Caco-2 (cell line): ENCODE data around the gene FIBCD1. TPM values are rescaled to one million over a fixed set of nuclear protein-coding genes. Genes with fewer than 3 reads are reported as not detected.

ENCODE experiments used
- BruUV-seq: library from RNA; stranded (reverse); fragments of 400-500 nt; replicated peaks from 2 replicates; lab custom pipeline; 2021; lab: Mats Ljungman, UMichigan
- CTCF ChIA-PET: fragments of 300-600 bp; sonication (Branson Sonifier 250); formaldehyde crosslinking; loops from one replicate; lab custom pipeline; 2022; ENCODE audit warnings: antibody characterized with exemption; lab: Charles Lee
- POLR2A ChIA-PET: fragments of 300-600 bp; sonication (Branson Sonifier 250); formaldehyde crosslinking; loops from one replicate; lab custom pipeline; 2022; ENCODE audit warnings: antibody characterized with exemption; lab: Charles Lee
- DNase-seq, 2 experiments: peaks; one replicate each; pipeline versions ENCODE4 v3.0.0 to v3.0.0-alpha.2; 2020 to 2022
- H3K27me3 ChIP-seq: replicated peaks from 2 replicates; pipeline ENCODE4 v1.6.0; 2011; ENCODE audit warnings: low read length; ENCODE audit not compliant: control insufficient read depth, insufficient read depth
- H3K36me3 ChIP-seq: 2 replicates; pipeline ENCODE4 v1.5.1; 2011; ENCODE audit warnings: low read length; ENCODE audit not compliant: control insufficient read depth, insufficient read depth
- H3K4me1 ChIP-seq: fragments of 250-450 bp; sonication (Bioruptor Pico); 2 replicates; pipeline ENCODE4 v1.5.1; 2020; ENCODE audit warnings: mild to moderate bottlenecking
- H3K4me3 ChIP-seq: 2 replicates; pipeline ENCODE4 v1.5.1; 2011; ENCODE audit warnings: low read depth, mild to moderate bottlenecking, control low read depth, low read length
- H3K9me3 ChIP-seq: fragments of 250-450 bp; sonication (Bioruptor Pico); 2 replicates; pipeline ENCODE4 v1.5.1; 2020; ENCODE audit warnings: mild to moderate bottlenecking, moderate library complexity
- H3K27ac Mint-ChIP-seq: one replicate; pipeline ENCODE4 v1.8.0; 2022; ENCODE audit warnings: mixed read lengths; ENCODE audit not compliant: unreplicated experiment
- H3K27me3 Mint-ChIP-seq: one replicate; pipeline ENCODE4 v1.8.0; 2022; ENCODE audit warnings: mixed read lengths; ENCODE audit not compliant: insufficient read depth, unreplicated experiment
- H3K36me3 Mint-ChIP-seq: one replicate; pipeline ENCODE4 v1.8.0; 2022; ENCODE audit warnings: mild to moderate bottlenecking, mixed read lengths; ENCODE audit not compliant: insufficient read depth, unreplicated experiment
- H3K4me1 Mint-ChIP-seq: one replicate; pipeline ENCODE4 v1.8.0; 2022; ENCODE audit warnings: low read depth, mixed read lengths; ENCODE audit not compliant: unreplicated experiment
- H3K4me3 Mint-ChIP-seq: one replicate; pipeline ENCODE4 v1.8.0; 2022; ENCODE audit warnings: mild to moderate bottlenecking, moderate library complexity, mixed read lengths; ENCODE audit not compliant: unreplicated experiment
- H3K9me3 Mint-ChIP-seq: one replicate; pipeline ENCODE4 v1.8.0; 2022; ENCODE audit warnings: mixed read lengths; ENCODE audit not compliant: unreplicated experiment
- intact Hi-C: fragments of 100-400 bp; cut with micrococcal nuclease; formaldehyde crosslinking; loops from one replicate; pipeline ENCODE4 v1.10.0; 2022; ENCODE audit not compliant: unreplicated experiment
- total RNA-seq: library from RNA; stranded (reverse); gene quantifications from 2 replicates; pipeline ENCODE4 v1.2.3, GENCODE V29; 2022
- TF ChIP-seq, protein P1 (sequence below), 2 experiments: fragments of 200-600 bp in 1 of 2; IDR thresholded peaks; 1 replicate in 1 of 2; 2 replicates in 1 of 2; pipeline versions ENCODE4 v1.5.1 to v1.8.0; 2011 to 2022; ENCODE audit warnings: antibody characterized with exemption in 1 of 2, control low read depth in 1 of 2, inconsistent platforms in 1 of 2, low read depth in 1 of 2, low read length in 1 of 2, mild to moderate bottlenecking in 1 of 2, moderate library complexity in 1 of 2; ENCODE audit not compliant: insufficient read depth in 1 of 2, severe bottlenecking in 1 of 2, unreplicated experiment in 1 of 2

FIBCD1 gene
- total RNA-seq, 1 experiment from 2014 or later, result not detected

DNA sequence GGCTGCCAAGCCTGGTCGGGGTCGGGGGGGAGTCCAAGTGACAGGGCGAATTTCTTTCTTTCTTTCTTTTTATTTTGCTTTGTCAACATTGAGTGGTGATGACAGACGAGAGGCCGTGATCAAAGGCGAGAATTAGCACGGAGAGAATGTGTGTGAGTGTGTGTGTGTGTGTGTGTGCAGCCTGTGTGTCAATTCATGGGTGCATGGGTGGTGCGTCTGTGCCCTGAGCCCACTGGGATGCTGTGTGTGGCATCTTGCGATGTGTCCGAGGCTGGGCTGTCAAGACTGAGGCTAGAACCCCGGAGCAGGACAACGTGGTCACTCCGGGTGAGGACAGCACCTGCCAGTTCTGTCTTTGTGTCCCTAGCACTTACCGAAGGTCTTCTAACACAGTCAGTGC is 4.7 kb upstream of the FIBCD1 start:
- Mint-ChIP-seq H3K27me3 (peaks cover 17% of the 10 kb centered on the region), H3K4me1 (peaks cover 11% of the 10 kb centered on the region), H3K9me3 (no peaks in the 10 kb centered on the region), H3K4me3 (no peak overlapping the region), H3K27ac (no peak overlapping the region), H3K36me3 (peaks cover 5% of the 10 kb centered on the region)
- no TSS peak for BruUV-seq
- H3K4me1 ChIP-seq, result peaks cover 15% of the 10 kb centered on the region; the same call in 1 of the 2 replicates
- intact Hi-C loops, result loop anchor here (5.0 kb wide), 3 partner anchors 104 to 231 kb away; no protein-coding TSS in a partner anchor
- H3K4me3 ChIP-seq, result no peak overlapping the region
- H3K27me3 ChIP-seq, result no peaks in the 10 kb centered on the region
- TF ChIP-seq, protein P1, sequence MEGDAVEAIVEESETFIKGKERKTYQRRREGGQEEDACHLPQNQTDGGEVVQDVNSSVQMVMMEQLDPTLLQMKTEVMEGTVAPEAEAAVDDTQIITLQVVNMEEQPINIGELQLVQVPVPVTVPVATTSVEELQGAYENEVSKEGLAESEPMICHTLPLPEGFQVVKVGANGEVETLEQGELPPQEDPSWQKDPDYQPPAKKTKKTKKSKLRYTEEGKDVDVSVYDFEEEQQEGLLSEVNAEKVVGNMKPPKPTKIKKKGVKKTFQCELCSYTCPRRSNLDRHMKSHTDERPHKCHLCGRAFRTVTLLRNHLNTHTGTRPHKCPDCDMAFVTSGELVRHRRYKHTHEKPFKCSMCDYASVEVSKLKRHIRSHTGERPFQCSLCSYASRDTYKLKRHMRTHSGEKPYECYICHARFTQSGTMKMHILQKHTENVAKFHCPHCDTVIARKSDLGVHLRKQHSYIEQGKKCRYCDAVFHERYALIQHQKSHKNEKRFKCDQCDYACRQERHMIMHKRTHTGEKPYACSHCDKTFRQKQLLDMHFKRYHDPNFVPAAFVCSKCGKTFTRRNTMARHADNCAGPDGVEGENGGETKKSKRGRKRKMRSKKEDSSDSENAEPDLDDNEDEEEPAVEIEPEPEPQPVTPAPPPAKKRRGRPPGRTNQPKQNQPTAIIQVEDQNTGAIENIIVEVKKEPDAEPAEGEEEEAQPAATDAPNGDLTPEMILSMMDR (IDR thresholded peaks at IDR 0.05; ENCODE audit: insufficient read depth in 1 of 2, low read depth in 1 of 2, low read length in 1 of 2, severe bottlenecking in 1 of 2, unreplicated experiment in 1 of 2), result no peak
- CTCF ChIA-PET, result interaction anchor here (0.6 kb wide), 1 partner anchor 468 kb away, joined by 5 read pairs; no protein-coding TSS in a partner anchor
- no peaks in the 10 kb centered on the region for H3K9me3 ChIP-seq
- no peak for DNase-seq
- POLR2A ChIA-PET, result no interaction called here
- H3K36me3 ChIP-seq, result no peaks in the 10 kb centered on the region

DNA sequence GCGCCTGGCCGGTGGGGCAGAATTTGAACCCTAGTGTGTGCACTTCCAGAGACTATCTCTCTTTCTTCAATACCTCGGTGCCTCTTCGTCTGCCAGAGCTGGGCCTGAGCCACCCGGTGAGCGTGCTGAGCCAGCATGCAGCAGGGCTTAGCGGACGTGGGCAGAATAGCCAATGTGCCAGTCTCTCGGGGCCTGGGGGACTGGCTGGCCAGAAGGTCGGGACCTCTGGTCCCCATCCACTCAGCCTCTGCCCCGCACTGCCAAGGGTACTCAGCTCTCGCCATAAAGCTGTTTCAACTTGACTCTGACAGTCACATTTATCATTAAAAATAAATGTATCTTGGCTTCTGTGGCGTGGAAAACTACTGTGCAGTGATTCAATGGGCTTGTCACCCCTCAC is 4.2 kb upstream of the FIBCD1 start:
- peaks cover 14% of the 10 kb centered on the region for H3K4me1 Mint-ChIP-seq
- H3K36me3 Mint-ChIP-seq, result peaks cover 5% of the 10 kb centered on the region
- Histone ChIP-seq H3K4me3 (no peak overlapping the region), H3K27me3 (no peaks in the 10 kb centered on the region), H3K36me3 (no peaks in the 10 kb centered on the region), H3K9me3 (no peaks in the 10 kb centered on the region), H3K4me1 (peaks cover 17% of the 10 kb centered on the region; the same call in 1 of the 2 replicates)
- ChIA-PET CTCF (interaction anchor here (0.6 kb wide), 1 partner anchor 467 kb away, joined by 5 read pairs; no protein-coding TSS in a partner anchor), POLR2A (no interaction called here)
- TF ChIP-seq, protein P1 (IDR thresholded peaks at IDR 0.05; ENCODE audit: insufficient read depth in 1 of 2, low read depth in 1 of 2, low read length in 1 of 2, severe bottlenecking in 1 of 2, unreplicated experiment in 1 of 2), result no peak
- no TSS peak for BruUV-seq
- intact Hi-C loops, result loop anchor here (5.0 kb wide), 3 partner anchors 104 to 231 kb away; no protein-coding TSS in a partner anchor
- no peak overlapping the region for H3K27ac Mint-ChIP-seq
- H3K4me3 Mint-ChIP-seq, result no peak overlapping the region
- no peaks in the 10 kb centered on the region for H3K9me3 Mint-ChIP-seq
- H3K27me3 Mint-ChIP-seq, result peaks cover 18% of the 10 kb centered on the region
- DNase-seq, result no peak

DNA sequence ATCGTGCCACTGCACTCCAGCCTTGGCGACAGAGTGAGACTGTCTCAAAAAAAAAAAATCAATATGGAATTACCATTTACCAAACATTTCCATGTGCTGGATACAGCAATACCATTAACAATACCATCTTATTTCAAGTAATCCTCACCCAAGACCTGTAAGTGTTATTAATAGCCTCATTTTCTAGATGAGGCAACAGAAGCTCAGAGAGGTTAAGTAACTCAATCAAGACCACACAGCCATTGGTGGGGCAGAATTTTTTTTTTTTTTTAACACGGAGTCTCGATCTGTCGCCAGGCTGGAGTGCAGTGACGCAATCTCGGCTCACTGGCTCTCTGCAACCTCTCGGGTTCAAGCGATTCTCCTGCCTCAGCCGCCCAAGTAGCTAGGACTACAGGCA is 3.6 kb upstream of the FIBCD1 start:
- Mint-ChIP-seq H3K4me3 (no peak overlapping the region), H3K9me3 (no peaks in the 10 kb centered on the region), H3K27ac (no peak overlapping the region), H3K4me1 (peaks cover 14% of the 10 kb centered on the region), H3K36me3 (peaks cover 5% of the 10 kb centered on the region), H3K27me3 (peaks cover 19% of the 10 kb centered on the region)
- Histone ChIP-seq H3K4me1 (peaks cover 21% of the 10 kb centered on the region; the same call in 1 of the 2 replicates), H3K27me3 (peaks cover 1% of the 10 kb centered on the region; the same call in 1 of the 2 replicates), H3K9me3 (no peaks in the 10 kb centered on the region), H3K36me3 (no peaks in the 10 kb centered on the region), H3K4me3 (no peak overlapping the region)
- TF ChIP-seq, protein P1 (IDR thresholded peaks at IDR 0.05; ENCODE audit: insufficient read depth in 1 of 2, low read depth in 1 of 2, low read length in 1 of 2, severe bottlenecking in 1 of 2, unreplicated experiment in 1 of 2), result no peak
- POLR2A ChIA-PET, result no interaction called here
- no peak for DNase-seq
- no TSS peak for BruUV-seq
- intact Hi-C loops, result loop anchor here (5.0 kb wide), 3 partner anchors 105 to 230 kb away; no protein-coding TSS in a partner anchor
- CTCF ChIA-PET, result no interaction called here
